Central memory CD8-positive, alpha-beta T cell (primary cell): ENCODE measurements around the gene NAA20.

Source experiments
- ATAC-seq: fragments of 150-1000 bp; cut with Tn5 transposase; replicated peaks from 2 replicates; pipeline ENCODE4 v1.10.0; 2022; ENCODE audit warnings: mild to moderate bottlenecking, moderate FRiP score, moderate number of reproducible peaks; ENCODE audit not compliant: poor library complexity, severe bottlenecking; ENCODE audit errors: extremely low read depth
- DNase-seq, 2 donors: peaks; one replicate each; pipeline ENCODE4 v3.0.0; 2021; ENCODE audit warnings: low spot score in 2 of 2
- H3K27ac Mint-ChIP-seq: one replicate; pipeline ENCODE4 v1.8.0; 2022; ENCODE audit warnings: low read depth, mild to moderate bottlenecking, moderate library complexity, mixed read lengths
- H3K27me3 Mint-ChIP-seq: one replicate; pipeline ENCODE4 v1.8.0; 2022; ENCODE audit warnings: mixed read lengths
- H3K36me3 Mint-ChIP-seq: one replicate; pipeline ENCODE4 v1.8.0; 2022; ENCODE audit warnings: mild to moderate bottlenecking, moderate library complexity, mixed read lengths; ENCODE audit not compliant: insufficient read depth
- H3K4me1 Mint-ChIP-seq: one replicate; pipeline ENCODE4 v1.8.0; 2022; ENCODE audit warnings: mixed read lengths
- H3K4me3 Mint-ChIP-seq: one replicate; pipeline ENCODE4 v1.8.0; 2022; ENCODE audit warnings: mild to moderate bottlenecking, moderate library complexity, mixed read lengths
- H3K9me3 Mint-ChIP-seq: one replicate; pipeline ENCODE4 v1.8.0; 2022; ENCODE audit warnings: mixed read lengths

The NAA20 gene

DNA sequence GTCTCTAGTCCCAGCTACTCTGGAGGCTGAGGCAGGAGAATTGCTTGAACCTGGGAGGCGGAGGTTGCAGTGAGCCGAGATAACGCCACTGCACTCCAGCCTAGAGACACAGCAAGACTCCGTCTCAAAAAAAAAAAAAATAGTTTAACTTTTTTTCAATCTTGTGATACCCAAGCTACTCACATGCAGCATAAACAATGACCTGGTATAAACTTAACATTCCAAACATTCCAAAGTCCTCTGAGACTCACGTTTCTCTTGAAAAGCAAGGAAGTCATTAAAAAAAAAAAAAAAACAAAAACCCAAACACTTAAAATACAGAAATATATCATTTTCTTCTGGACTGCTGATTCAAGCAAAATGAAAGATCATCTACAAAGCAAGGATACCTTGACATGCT, 20.8 kb downstream of the NAA20 start:
- Mint-ChIP-seq H3K27ac (no peak overlapping the region), H3K36me3 (peaks cover 82% of the 10 kb centered on the region), H3K27me3 (no peaks in the 10 kb centered on the region), H3K4me3 (no peak overlapping the region), H3K9me3 (no peaks in the 10 kb centered on the region), H3K4me1 (peaks cover 8% of the 10 kb centered on the region)
- ATAC-seq (no peak), DNase-seq (no peak)

DNA sequence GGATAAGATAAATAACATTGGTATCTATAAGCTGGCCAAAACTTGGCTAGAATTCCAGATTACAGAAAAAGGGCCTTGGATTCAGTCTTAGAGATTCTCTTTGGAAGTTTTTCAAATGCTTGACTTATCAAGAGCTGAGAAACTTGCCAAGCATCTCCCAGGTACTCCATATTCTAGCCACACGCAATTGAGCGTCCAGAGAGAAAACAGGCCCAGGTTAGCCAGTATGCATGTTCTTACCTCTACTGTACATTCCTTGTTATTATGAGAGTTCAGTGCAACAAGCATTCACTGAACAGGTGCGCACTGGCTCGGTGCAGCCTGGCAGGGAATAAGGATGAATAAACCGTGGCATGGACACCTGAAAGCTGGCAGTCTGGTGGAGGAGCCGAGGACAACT, 21.4 kb downstream of the NAA20 start:
- no peak overlapping the region for H3K4me3 Mint-ChIP-seq
- peaks cover 8% of the 10 kb centered on the region for H3K4me1 Mint-ChIP-seq
- no peak overlapping the region for H3K27ac Mint-ChIP-seq
- no peak for DNase-seq
- H3K9me3 Mint-ChIP-seq, result no peaks in the 10 kb centered on the region
- no peak for ATAC-seq
- peaks cover 85% of the 10 kb centered on the region for H3K36me3 Mint-ChIP-seq
- H3K27me3 Mint-ChIP-seq, result no peaks in the 10 kb centered on the region

DNA sequence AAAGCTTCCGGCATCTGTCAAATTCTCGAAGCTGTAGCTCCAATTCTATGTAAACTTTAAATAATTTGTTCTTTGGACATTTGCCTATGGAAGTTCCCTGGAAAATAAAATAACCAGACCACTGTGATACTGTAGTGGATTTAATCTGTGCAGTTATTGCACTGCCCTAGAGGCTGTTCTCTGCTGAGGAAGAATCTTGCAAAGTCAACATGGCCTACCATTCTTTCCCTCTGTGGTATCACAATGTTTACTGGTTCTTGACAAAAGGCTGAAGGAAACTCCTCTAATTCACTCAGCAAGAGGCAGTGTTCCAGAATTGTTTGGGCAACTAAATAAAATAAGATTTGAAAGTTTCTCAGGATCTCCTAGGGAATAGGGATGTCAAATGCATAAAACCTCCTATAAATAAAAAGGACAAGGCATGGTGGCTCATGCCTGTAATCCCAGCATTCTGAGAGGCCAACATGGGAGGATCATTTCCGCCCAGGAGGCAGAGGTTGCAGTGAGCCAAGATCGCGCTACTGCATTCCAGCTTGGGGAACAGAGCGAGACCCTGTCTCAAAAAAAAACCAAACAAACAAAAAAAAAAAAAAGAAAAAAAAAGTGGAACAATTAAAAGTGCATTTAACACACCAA, 22.7 kb downstream of the NAA20 start:
- Mint-ChIP-seq H3K36me3 (peaks cover 87% of the 10 kb centered on the region), H3K27me3 (no peaks in the 10 kb centered on the region), H3K4me3 (no peak overlapping the region), H3K4me1 (peaks cover 14% of the 10 kb centered on the region), H3K9me3 (no peaks in the 10 kb centered on the region), H3K27ac (no peak overlapping the region)
- DNase-seq, result no peak
- no peak for ATAC-seq

DNA sequence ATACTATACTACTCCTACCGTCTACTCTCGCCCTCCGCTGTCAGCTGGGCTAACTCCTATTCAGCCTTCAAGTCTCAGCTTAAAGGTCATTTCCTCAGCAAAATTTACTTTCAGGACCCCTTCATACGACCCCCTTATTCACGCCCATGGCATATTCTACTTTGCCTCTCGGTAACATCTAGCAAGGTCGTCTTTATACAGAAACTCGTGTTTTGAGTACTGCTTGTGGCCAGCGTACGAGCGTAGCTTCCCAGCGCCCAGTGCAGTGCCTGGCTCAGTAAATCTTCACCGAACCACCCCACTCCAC, 34.6 kb downstream of the NAA20 start:
- ATAC-seq (peak; percentile 24), DNase-seq (no peak)
- Mint-ChIP-seq H3K4me1 (peaks cover 30% of the 10 kb centered on the region), H3K27me3 (no peaks in the 10 kb centered on the region), H3K4me3 (peak overlapping the region; percentile 99), H3K36me3 (peaks cover 41% of the 10 kb centered on the region), H3K9me3 (no peaks in the 10 kb centered on the region), H3K27ac (peak overlapping the region; percentile 99)

DNA sequence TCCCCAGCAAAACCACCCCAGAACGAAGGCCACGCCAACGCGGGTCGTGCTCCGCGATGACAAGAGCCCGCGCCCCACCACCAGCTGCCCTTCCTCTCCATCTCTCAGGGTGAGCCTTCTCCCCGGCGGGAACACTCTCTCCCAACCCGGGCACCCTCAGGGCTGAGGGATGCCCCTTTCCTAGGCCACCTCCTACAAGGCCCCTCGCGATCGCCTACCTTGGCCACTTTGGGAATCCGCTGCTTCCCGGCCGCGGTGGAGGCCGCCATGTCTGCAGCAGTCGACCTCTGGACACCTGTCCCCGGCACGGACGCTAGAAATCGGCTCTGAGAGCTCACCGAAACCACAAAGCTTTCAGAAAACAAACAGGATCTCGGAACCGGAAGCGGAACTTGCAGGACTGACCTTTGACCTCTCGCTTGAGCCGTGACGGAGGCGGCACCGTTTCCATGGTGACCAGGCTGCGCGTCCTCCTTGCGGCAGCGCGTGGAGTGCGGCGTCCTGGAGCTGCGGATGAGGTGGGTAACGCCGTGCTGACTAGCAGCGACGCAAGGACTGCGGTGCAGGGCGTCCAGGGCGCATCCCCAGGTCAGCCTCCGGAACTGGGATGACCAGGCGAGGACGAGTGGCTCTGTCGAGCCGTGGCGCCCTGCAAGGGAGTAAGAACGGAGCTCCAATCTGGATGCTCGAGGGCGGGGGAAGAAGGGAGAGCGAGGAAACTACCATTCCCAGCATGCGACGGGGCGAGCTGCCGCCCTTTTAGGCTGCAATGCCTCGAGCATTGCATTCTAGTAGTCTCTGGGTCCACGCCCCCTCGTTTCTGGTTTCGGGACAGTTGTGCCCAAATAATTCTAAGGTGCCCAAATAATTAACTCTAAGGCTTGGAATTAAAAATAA, 35.2 kb downstream of the NAA20 start, which contains the start of the genes CFAP61 and CRNKL1:
CFAP61 (plus strand) TSS at position 459 of the 897 bp plus-strand sequence. CDS start 4,122 bp downstream, outside the sequence.
CRNKL1 (minus strand) TSS at position 393 of the 897 bp plus-strand sequence; CDS start at position 269, 124 bp downstream.
- ATAC-seq (peak; percentile 94), DNase-seq (peak; percentile 94 to 97)
- no peaks in the 10 kb centered on the region for H3K9me3 Mint-ChIP-seq
- peak within 1 kb of the TSS; percentile 99 for H3K4me3 Mint-ChIP-seq
- H3K36me3 Mint-ChIP-seq, result peaks cover 37% of the 10 kb centered on the region
- H3K27me3 Mint-ChIP-seq, result no peaks in the 10 kb centered on the region
- H3K4me1 Mint-ChIP-seq, result peaks cover 30% of the 10 kb centered on the region
- peak within 1 kb of the TSS; percentile 99 for H3K27ac Mint-ChIP-seq

DNA sequence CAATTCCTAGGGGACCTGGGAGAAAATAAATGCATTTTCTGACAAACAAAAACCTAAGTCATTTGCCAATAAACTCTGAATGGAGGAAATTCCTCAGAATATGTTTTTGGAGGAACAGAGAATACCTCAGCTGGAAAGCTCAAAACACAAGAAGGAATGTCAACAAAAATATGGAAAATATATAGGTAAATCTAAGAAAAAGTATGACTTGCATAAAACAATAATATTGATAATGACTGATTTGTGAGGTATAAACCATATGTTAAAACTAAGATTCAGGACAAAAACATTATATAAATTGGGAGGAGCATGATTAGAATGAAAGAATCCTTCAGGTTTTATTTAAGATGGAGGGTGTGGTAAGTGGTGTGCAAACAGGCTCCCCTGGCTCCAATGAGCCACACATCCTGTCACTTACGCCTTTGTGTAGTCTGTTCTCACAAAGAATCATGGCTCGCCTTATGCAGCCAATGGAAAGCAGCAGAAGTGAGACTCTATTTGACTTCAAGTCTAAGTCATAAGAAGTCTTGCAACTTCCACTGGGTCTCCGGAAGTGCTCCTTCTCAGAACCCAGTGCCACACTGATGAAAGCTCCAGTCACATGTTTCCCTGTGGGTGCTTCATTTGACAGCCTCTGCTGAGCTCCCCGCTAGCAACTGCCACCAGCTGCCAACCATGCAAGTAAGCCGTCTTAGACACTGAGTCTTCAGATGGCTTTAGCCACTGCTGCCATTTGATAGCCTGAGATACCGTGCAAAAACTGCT, 43.3 kb downstream of the NAA20 start:
- H3K36me3 Mint-ChIP-seq, result no peaks in the 10 kb centered on the region
- H3K27me3 Mint-ChIP-seq, result peaks cover 34% of the 10 kb centered on the region

DNA sequence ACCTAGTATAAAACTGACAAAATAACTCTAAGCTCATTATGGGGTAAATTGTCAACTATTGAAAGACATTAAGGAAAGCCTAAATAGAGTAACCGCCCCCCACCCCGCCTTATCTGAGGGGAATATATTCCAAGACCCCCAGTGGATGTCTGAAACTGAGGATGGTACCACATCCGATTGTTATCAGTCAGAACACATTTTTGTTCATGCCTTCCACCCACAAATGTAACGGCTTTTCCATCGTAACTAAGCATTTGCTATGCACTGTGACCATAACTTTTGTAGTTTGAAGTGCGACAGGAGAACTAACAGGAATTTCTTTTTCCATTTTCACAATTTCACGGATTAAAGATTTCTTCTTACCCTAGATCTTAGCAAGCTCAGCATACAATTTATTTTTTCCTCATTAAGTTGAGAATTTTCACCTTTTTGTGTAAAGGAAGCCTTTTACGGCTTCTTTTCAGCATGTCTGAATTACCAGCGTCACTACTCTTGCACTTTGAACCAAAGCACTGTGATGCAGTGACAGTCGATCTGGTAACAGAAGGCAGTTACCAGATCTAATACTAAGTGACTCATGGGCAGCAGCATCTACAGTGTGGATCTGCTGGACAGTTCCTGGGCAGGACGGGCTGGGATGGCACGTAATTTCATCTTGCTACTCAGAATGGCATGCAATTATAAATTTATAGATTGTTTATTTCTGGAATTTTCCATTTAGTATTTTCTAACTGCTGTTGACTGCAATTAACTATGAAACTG, 47.0 kb downstream of the NAA20 start:
- H3K4me1 Mint-ChIP-seq, result no peaks in the 10 kb centered on the region
- H3K27me3 Mint-ChIP-seq, result peaks cover 44% of the 10 kb centered on the region
- ATAC-seq, result no peak

More for the DNA sequence above, 43.3 kb downstream of the NAA20 start:
- H3K4me1 Mint-ChIP-seq, result no peaks in the 10 kb centered on the region
- ATAC-seq (no peak), DNase-seq (no peak)
- no peak overlapping the region for H3K4me3 Mint-ChIP-seq
- H3K27ac Mint-ChIP-seq, result no peak overlapping the region
- no peaks in the 10 kb centered on the region for H3K9me3 Mint-ChIP-seq

DNA sequence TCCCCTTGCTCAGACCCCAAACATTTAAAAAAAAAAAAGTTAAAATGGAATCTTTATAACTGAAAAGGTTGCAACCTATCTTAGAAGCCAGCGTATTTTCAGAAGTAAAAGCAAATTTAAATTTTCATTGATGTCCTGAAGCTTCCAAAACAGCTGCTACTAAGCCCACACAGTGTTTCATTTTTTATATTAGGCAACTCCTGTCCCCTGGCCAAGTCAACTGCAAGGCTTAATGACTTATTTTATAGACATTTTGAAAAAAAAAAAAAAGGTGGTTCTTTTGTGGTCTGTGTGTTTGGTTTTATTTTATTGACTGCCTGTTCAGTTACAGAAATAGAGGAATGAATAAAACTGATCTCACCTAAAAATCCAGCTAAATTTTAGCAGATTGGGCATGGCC, 48.2 kb downstream of the NAA20 start:
- peaks cover 44% of the 10 kb centered on the region for H3K27me3 Mint-ChIP-seq
- DNase-seq (no peak), ATAC-seq (no peak)
- no peaks in the 10 kb centered on the region for H3K36me3 Mint-ChIP-seq
- H3K27ac Mint-ChIP-seq, result no peak overlapping the region
- H3K4me3 Mint-ChIP-seq, result no peak overlapping the region
- no peaks in the 10 kb centered on the region for H3K9me3 Mint-ChIP-seq
- H3K4me1 Mint-ChIP-seq, result no peaks in the 10 kb centered on the region

More for the DNA sequence above, 47.0 kb downstream of the NAA20 start:
- Mint-ChIP-seq H3K27ac (no peak overlapping the region), H3K36me3 (no peaks in the 10 kb centered on the region), H3K9me3 (no peaks in the 10 kb centered on the region), H3K4me3 (no peak overlapping the region)
- DNase-seq, result no peak

DNA sequence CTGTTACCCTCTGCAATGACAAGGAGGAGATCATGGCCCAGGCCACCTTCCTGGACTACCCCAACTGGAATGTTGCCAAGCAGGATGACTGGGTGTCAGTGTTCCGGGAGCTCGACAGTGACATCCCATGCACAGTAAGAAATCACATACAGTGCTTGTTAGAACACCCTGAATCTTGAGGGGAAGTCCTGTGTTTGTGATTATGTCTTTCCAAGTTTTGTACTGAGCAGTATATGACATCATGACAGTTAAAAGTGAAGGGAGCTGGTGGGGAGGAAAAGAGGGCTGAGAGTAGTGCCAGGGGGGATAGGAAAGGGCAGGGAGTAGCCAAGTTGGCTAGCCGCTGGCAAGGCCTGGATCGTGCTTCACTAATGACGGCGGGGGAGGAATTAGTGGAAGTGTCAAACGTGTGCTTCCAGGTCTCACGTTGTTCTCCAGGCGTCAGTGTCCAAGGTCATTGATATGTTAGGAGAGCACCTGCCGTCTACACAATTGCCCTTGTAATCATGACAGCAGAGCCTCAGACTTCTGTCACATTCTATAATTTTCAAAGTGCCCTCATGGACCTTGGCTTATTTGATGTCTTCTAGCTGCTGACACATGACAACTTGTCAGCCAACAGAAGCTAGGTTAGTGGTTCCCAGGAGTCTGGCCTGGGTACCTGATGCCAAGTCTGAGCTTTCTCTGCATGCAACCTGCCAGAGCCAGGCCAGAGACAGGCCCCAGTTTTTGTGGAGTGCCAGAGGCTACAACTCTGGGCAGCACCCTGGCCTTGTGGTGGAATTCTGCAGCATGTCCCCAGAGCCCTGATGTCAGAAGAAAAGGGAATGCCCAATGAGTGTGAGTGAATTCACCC, 53.9 kb downstream of the NAA20 start:
- DNase-seq, result no peak

DNA sequence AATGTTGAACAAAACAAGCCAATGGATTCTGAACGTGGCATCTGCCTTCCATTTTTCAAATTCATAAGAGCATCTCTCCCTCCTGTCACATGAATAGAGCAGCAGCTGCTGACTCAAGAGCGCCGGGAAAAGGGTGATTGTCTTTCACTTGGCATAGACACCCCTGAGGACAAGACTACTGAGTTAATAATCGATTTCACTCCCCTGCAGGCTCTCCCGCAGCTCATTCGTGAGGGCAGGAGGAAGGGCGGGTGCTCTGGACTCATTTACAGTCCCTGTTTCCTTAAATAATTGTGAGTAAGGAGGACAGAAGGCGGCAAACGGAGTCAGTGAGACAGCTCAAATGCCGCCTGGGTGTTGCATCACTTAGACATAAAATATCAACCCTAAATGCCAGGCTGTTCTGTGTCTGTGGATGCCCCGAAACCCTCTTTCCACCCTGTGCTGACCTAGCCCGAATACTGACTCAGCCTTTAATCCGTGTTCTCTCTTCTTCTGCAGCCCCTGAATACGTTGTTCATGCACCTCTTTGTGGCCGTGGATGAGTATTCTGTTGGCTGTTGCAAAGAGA, 56.7 kb downstream of the NAA20 start:
- Mint-ChIP-seq H3K9me3 (no peaks in the 10 kb centered on the region), H3K4me1 (no peaks in the 10 kb centered on the region), H3K36me3 (no peaks in the 10 kb centered on the region), H3K27ac (no peak overlapping the region), H3K4me3 (no peak overlapping the region), H3K27me3 (peaks cover 17% of the 10 kb centered on the region)
- ATAC-seq (no peak), DNase-seq (no peak)

More for the DNA sequence above, 53.9 kb downstream of the NAA20 start:
- no peak for ATAC-seq
- no peaks in the 10 kb centered on the region for H3K4me1 Mint-ChIP-seq
- H3K4me3 Mint-ChIP-seq, result no peak overlapping the region
- H3K36me3 Mint-ChIP-seq, result no peaks in the 10 kb centered on the region
- peaks cover 3% of the 10 kb centered on the region for H3K27me3 Mint-ChIP-seq
- H3K9me3 Mint-ChIP-seq, result no peaks in the 10 kb centered on the region
- no peak overlapping the region for H3K27ac Mint-ChIP-seq

DNA sequence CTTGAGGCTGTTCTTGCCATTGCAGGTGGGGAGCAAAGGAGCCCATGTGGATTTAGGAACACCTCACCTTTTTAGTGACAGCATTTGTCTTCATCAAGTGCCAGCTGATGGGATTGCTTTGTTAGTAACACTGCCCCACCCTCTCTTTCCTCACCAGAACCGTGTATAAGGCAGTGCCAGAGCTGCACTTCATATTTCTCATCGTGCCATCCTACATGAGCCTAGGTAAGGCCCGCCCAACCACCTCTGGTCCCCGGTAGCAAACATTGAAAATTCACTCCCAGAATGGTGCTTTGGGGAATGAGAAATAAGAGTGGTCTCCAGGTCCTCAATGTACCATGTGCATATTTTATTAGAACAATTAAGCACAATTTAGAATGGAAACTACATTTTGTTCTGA, 57.9 kb downstream of the NAA20 start:
- ATAC-seq, result no peak
- H3K9me3 Mint-ChIP-seq, result no peaks in the 10 kb centered on the region
- H3K4me3 Mint-ChIP-seq, result no peak overlapping the region
- no peaks in the 10 kb centered on the region for H3K36me3 Mint-ChIP-seq
- DNase-seq, result no peak
- H3K4me1 Mint-ChIP-seq, result no peaks in the 10 kb centered on the region
- H3K27me3 Mint-ChIP-seq, result peaks cover 24% of the 10 kb centered on the region
- H3K27ac Mint-ChIP-seq, result no peak overlapping the region
